Activated T-helper 2 cell treated with anti-CD3 and anti-CD28 coated beads, Interferon-gamma antibody, Interleukin-2, Interleukin-4, amounts not matched to agents 10 μg/mL and 5 μg/mL and 100 μg/mL, durations not matched to agents 14 hours and 24 hours and 36 hours (primary cell): ENCODE results near the gene BCAP29. TPM values are rescaled to one million over a fixed set of nuclear protein-coding genes. Genes with fewer than 3 reads are reported as not detected.

ENCODE experiments used
- DNase-seq: peaks from one replicate; pipeline ENCODE4 v3.0.0; 2021; ENCODE audit warnings: low spot score
- H3K27ac Mint-ChIP-seq: one replicate; pipeline ENCODE4 v1.8.0; 2021; ENCODE audit warnings: mixed read lengths
- H3K27me3 Mint-ChIP-seq: one replicate; pipeline ENCODE4 v1.8.0; 2021; ENCODE audit warnings: low read depth, mixed read lengths
- H3K36me3 Mint-ChIP-seq: one replicate; pipeline ENCODE4 v1.8.0; 2021; ENCODE audit warnings: low read depth, mixed read lengths
- H3K4me1 Mint-ChIP-seq: one replicate; pipeline ENCODE4 v1.8.0; 2021; ENCODE audit warnings: low read depth, mixed read lengths
- H3K4me3 Mint-ChIP-seq: one replicate; pipeline ENCODE4 v1.8.0; 2021; ENCODE audit warnings: low read depth, mild to moderate bottlenecking, moderate library complexity, mixed read lengths
- H3K9me3 Mint-ChIP-seq: one replicate; pipeline ENCODE4 v1.8.0; 2021; ENCODE audit warnings: mixed read lengths
- intact Hi-C: fragments of 100-400 bp; cut with micrococcal nuclease; formaldehyde crosslinking; loops from one replicate; pipeline ENCODE4 v1.15.1; 2023
- total RNA-seq: library from RNA; stranded (reverse); gene quantifications from 2 replicates; pipeline ENCODE4 v1.2.3, GENCODE V29; 2022

Gene BCAP29
- total RNA-seq, 1 donor from 2014 or later: 52.0 TPM

- intact Hi-C loops: loop anchor here (10.0 kb wide), 1 partner anchor 1862 kb away; no protein-coding TSS in a partner anchor
- Mint-ChIP-seq H3K9me3 (no peaks in the 10 kb centered on the region), H3K4me1 (peaks cover 14% of the 10 kb centered on the region), H3K4me3 (no peak overlapping the region), H3K27me3 (no peaks in the 10 kb centered on the region), H3K36me3 (no peaks in the 10 kb centered on the region), H3K27ac (no peak overlapping the region)
- no peak for DNase-seq
Observed at GRCh38 chr7:107666790-107667189, 86.7 kb downstream of the BCAP29 start.

GRCh38 chr7:107667341-107667740, 87.3 kb downstream of the BCAP29 start:
- peaks cover 9% of the 10 kb centered on the region for H3K4me1 Mint-ChIP-seq
- no peak overlapping the region for H3K4me3 Mint-ChIP-seq
- no peaks in the 10 kb centered on the region for H3K9me3 Mint-ChIP-seq
- no peaks in the 10 kb centered on the region for H3K27me3 Mint-ChIP-seq
- DNase-seq: no peak
- intact Hi-C loops: loop anchor here (10.0 kb wide), 1 partner anchor 1863 kb away; no protein-coding TSS in a partner anchor
- no peaks in the 10 kb centered on the region for H3K36me3 Mint-ChIP-seq
- no peak overlapping the region for H3K27ac Mint-ChIP-seq

- DNase-seq: no peak
Observed at GRCh38 chr7:107668296-107668695, 88.2 kb downstream of the BCAP29 start.

More at GRCh38 chr7:107668296-107668695, 88.2 kb downstream of the BCAP29 start:
- Mint-ChIP-seq H3K27ac (no peak overlapping the region), H3K27me3 (no peaks in the 10 kb centered on the region), H3K36me3 (peaks cover 3% of the 10 kb centered on the region), H3K4me3 (no peak overlapping the region), H3K4me1 (peaks cover 7% of the 10 kb centered on the region), H3K9me3 (no peaks in the 10 kb centered on the region)
- intact Hi-C loops: loop anchor here (10.0 kb wide), 1 partner anchor 1863 kb away; no protein-coding TSS in a partner anchor

Other genes starting within 250 kb of the BCAP29 start
- not detected in 2 replicates for gene GPR22, start 110.2 kb upstream of the BCAP29 start, total RNA-seq
- gene COG5, start 16.3 kb upstream of the BCAP29 start, total RNA-seq: 35.2 and 36.0 TPM in 2 replicates
- 10.8 and 12.8 TPM in 2 replicates for gene DUS4L, start 16.3 kb upstream of the BCAP29 start, total RNA-seq
- gene SLC26A4, start 80.6 kb downstream of the BCAP29 start, total RNA-seq: 3.6 and 3.9 TPM in 2 replicates
- 39.1 and 43.7 TPM in 2 replicates for gene CBLL1, start 163.9 kb downstream of the BCAP29 start, total RNA-seq
- not detected in 2 replicates for gene SLC26A3, start 223.0 kb downstream of the BCAP29 start, total RNA-seq